Measurements from ENCODE around the gene VASH2.
A peak's percentile ranks its signal among the peaks of the same experiment; 100 is the strongest.

The VASH2 gene

DNA sequence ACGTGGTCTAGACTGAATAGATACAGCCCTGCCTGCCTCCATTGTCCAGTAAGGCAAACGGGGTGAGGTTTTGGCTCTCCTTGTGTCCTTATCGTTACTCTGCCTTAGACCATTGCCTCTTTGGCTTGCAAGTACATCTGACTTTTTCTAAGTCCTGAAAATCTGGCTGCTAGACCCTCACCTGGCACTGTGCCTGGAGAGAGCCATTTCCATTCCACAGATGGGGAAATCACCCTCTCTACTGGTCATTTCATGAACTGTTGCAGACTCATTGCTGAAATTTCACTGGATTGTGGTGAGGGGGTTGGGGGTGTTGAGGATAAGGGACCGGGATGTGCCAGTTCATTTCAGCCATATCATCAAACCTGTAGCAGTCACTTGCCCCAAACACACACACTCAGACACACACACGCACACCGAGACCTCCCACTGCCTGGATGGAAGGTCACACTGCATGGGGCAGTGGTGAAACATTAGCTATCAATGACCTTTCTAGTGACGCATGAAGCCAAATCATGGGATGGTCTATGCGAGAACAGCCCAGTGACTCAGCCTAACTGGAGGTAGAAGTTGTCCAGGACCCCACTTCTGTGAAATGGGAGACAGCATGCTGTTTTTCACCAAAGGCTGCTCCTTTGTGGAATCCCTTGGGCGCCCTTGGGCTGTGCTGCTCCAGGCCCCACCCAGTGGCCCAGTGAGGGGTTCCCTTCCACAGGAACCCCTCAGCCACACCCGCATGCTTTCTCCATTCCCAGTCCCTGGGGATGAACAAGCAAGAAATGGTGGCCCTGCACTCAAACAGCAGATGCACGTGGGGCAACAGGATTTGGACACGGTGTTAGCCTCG is 34.9 kb upstream of the VASH2 start:
- DNase-seq (ENCODE audit: insufficient read length, low spot score): no peak
- TF ChIP-seq POLR2A (IDR thresholded peaks at IDR 0.05; ENCODE audit: low read depth, low read length) (no peak), POLR2AphosphoS5 (IDR thresholded peaks at IDR 0.05; ENCODE audit: low read depth, low read length) (no peak), POU2F2 (IDR thresholded peaks at IDR 0.05; ENCODE audit: low read depth, low read length) (no peak), PAX5 (IDR thresholded peaks at IDR 0.05; ENCODE audit: insufficient read depth, low read length, severe bottlenecking) (no peak), TAF1 (IDR thresholded peaks at IDR 0.05; ENCODE audit: low read depth, low read length) (no peak), SPI1 (IDR thresholded peaks at IDR 0.05; ENCODE audit: low read depth, low read length) (no peak)
- FAIRE-seq: no peak

- TF ChIP-seq POU2F2 (IDR thresholded peaks at IDR 0.05; ENCODE audit: low read depth, low read length) (no peak), TAF1 (IDR thresholded peaks at IDR 0.05; ENCODE audit: low read depth, low read length) (no peak)
- FAIRE-seq (peak; percentile 26), DNase-seq (ENCODE audit: insufficient read length, low spot score) (no peak)
Measured at GRCh38 chr1:212916481-212917133, 33.7 kb upstream of the VASH2 start.

- TF ChIP-seq TAF1 (IDR thresholded peaks at IDR 0.05; ENCODE audit: low read depth, low read length) (no peak), PAX5 (IDR thresholded peaks at IDR 0.05; ENCODE audit: insufficient read depth, low read length, severe bottlenecking) (no peak), POU2F2 (IDR thresholded peaks at IDR 0.05; ENCODE audit: low read depth, low read length) (no peak), SPI1 (IDR thresholded peaks at IDR 0.05; ENCODE audit: low read depth, low read length) (no peak), POLR2AphosphoS5 (IDR thresholded peaks at IDR 0.05; ENCODE audit: low read depth, low read length) (no peak), POLR2A (IDR thresholded peaks at IDR 0.05; ENCODE audit: low read depth, low read length) (no peak)
- FAIRE-seq (no peak), DNase-seq (ENCODE audit: insufficient read length, low spot score) (no peak)
Measured at GRCh38 chr1:212917134-212917485, 33.2 kb upstream of the VASH2 start.

DNA sequence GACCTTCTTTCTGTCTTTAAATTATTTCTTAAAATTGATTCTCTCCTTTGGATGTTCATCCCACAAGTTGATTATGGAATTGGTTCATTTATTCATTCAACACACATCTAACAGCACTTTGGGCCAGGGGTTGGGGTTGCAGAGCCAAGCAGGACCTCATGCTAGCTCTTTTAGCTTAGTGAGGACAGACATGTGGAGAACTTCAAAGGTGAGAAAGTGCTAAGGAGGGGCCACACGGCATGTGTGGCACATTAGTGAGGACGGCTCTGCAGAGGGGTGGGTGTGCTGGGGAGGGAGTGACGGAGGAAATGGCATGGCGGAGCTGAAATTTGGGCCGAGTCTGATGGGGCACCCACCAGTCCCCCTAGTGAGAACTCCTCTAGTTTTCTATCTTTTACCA is 32.5 kb upstream of the VASH2 start:
- DNase-seq (ENCODE audit: insufficient read length, low spot score): no peak
- FAIRE-seq: no peak
- no peak for TF ChIP-seq POLR2A (IDR thresholded peaks at IDR 0.05; ENCODE audit: low read depth, low read length)
- TF ChIP-seq PAX5 (IDR thresholded peaks at IDR 0.05; ENCODE audit: insufficient read depth, low read length, severe bottlenecking): no peak
- TF ChIP-seq POU2F2 (IDR thresholded peaks at IDR 0.05; ENCODE audit: low read depth, low read length): no peak
- TF ChIP-seq POLR2AphosphoS5 (IDR thresholded peaks at IDR 0.05; ENCODE audit: low read depth, low read length): no peak
- TF ChIP-seq TAF1 (IDR thresholded peaks at IDR 0.05; ENCODE audit: low read depth, low read length): no peak
- TF ChIP-seq SPI1 (IDR thresholded peaks at IDR 0.05; ENCODE audit: low read depth, low read length): no peak

DNA sequence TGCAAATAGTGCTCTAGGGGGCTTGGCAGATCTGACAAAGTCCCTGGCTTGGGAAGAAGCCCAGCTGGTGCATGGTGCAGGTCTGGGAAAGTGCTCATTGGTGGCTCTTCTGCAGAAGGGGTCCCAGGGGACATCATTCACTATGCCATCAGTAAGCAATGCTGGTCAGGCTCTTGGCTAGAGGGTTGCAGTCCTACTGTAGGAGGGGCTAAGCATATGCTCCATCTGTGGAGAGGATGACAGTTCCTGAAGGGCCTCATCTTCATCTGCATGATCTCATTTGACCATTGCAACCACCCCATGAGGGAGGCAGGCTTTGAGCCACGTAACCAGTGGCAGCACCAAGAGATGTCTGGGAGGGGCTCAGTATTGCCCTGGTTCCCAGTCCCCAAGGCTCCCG is 31.5 kb upstream of the VASH2 start:
- no peak for FAIRE-seq
- DNase-seq (ENCODE audit: insufficient read length, low spot score): no peak
- TF ChIP-seq PAX5 (IDR thresholded peaks at IDR 0.05; ENCODE audit: insufficient read depth, low read length, severe bottlenecking) (no peak), POLR2AphosphoS5 (IDR thresholded peaks at IDR 0.05; ENCODE audit: low read depth, low read length) (no peak), SPI1 (IDR thresholded peaks at IDR 0.05; ENCODE audit: low read depth, low read length) (no peak), POLR2A (IDR thresholded peaks at IDR 0.05; ENCODE audit: low read depth, low read length) (no peak), POU2F2 (IDR thresholded peaks at IDR 0.05; ENCODE audit: low read depth, low read length) (no peak), TAF1 (IDR thresholded peaks at IDR 0.05; ENCODE audit: low read depth, low read length) (no peak)

- DNase-seq (ENCODE audit: insufficient read length, low spot score) (no peak), FAIRE-seq (no peak)
- no peak for TF ChIP-seq POLR2AphosphoS5 (IDR thresholded peaks at IDR 0.05; ENCODE audit: low read depth, low read length)
- TF ChIP-seq TAF1 (IDR thresholded peaks at IDR 0.05; ENCODE audit: low read depth, low read length): no peak
- no peak for TF ChIP-seq SPI1 (IDR thresholded peaks at IDR 0.05; ENCODE audit: low read depth, low read length)
- TF ChIP-seq PAX5 (IDR thresholded peaks at IDR 0.05; ENCODE audit: insufficient read depth, low read length, severe bottlenecking): no peak
- TF ChIP-seq POLR2A (IDR thresholded peaks at IDR 0.05; ENCODE audit: low read depth, low read length): no peak
- TF ChIP-seq POU2F2 (IDR thresholded peaks at IDR 0.05; ENCODE audit: low read depth, low read length): no peak
Measured at GRCh38 chr1:212920246-212920645, 30.1 kb upstream of the VASH2 start.

- FAIRE-seq (peak; percentile 41), DNase-seq (ENCODE audit: insufficient read length, low spot score) (no peak)
- TF ChIP-seq SPI1 (IDR thresholded peaks at IDR 0.05; ENCODE audit: low read depth, low read length): no peak
- TF ChIP-seq POU2F2 (IDR thresholded peaks at IDR 0.05; ENCODE audit: low read depth, low read length): no peak
- no peak for TF ChIP-seq PAX5 (IDR thresholded peaks at IDR 0.05; ENCODE audit: insufficient read depth, low read length, severe bottlenecking)
- TF ChIP-seq POLR2A (IDR thresholded peaks at IDR 0.05; ENCODE audit: low read depth, low read length): no peak
- no peak for TF ChIP-seq TAF1 (IDR thresholded peaks at IDR 0.05; ENCODE audit: low read depth, low read length)
- TF ChIP-seq POLR2AphosphoS5 (IDR thresholded peaks at IDR 0.05; ENCODE audit: low read depth, low read length): no peak
Measured at GRCh38 chr1:212920896-212921295, 29.4 kb upstream of the VASH2 start.

- FAIRE-seq: no peak
- DNase-seq (ENCODE audit: insufficient read length, low spot score): no peak
- TF ChIP-seq POLR2AphosphoS5 (IDR thresholded peaks at IDR 0.05; ENCODE audit: low read depth, low read length): no peak
- no peak for TF ChIP-seq TAF1 (IDR thresholded peaks at IDR 0.05; ENCODE audit: low read depth, low read length)
- no peak for TF ChIP-seq POU2F2 (IDR thresholded peaks at IDR 0.05; ENCODE audit: low read depth, low read length)
- no peak for TF ChIP-seq POLR2A (IDR thresholded peaks at IDR 0.05; ENCODE audit: low read depth, low read length)
- TF ChIP-seq SPI1 (IDR thresholded peaks at IDR 0.05; ENCODE audit: low read depth, low read length): no peak
- TF ChIP-seq PAX5 (IDR thresholded peaks at IDR 0.05; ENCODE audit: insufficient read depth, low read length, severe bottlenecking): no peak
Measured at GRCh38 chr1:212922016-212922415, 28.3 kb upstream of the VASH2 start.

DNA sequence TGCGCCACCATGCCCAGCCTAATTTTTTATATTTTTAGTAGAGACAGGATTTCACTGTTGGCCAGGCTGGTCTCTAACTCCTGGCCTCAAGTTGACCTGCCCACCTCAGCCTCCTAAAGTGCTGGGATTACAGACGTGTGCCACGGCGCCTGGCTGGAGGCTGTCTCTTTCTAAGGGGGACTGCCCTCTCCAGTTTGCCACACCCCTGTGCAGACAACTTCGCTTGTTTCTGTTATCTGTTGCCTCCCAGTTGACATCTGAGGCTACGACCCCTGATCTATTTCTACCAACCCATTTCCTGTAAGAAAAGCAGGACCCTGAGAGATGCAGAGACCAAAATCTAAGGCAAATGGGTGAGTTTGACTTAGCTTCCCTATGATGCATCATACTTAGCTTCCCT is 24.0 kb upstream of the VASH2 start:
- no peak for TF ChIP-seq PAX5 (IDR thresholded peaks at IDR 0.05; ENCODE audit: insufficient read depth, low read length, severe bottlenecking)
- TF ChIP-seq SPI1 (IDR thresholded peaks at IDR 0.05; ENCODE audit: low read depth, low read length): no peak
- TF ChIP-seq POLR2AphosphoS5 (IDR thresholded peaks at IDR 0.05; ENCODE audit: low read depth, low read length): no peak
- TF ChIP-seq POLR2A (IDR thresholded peaks at IDR 0.05; ENCODE audit: low read depth, low read length): no peak
- no peak for TF ChIP-seq POU2F2 (IDR thresholded peaks at IDR 0.05; ENCODE audit: low read depth, low read length)
- TF ChIP-seq TAF1 (IDR thresholded peaks at IDR 0.05; ENCODE audit: low read depth, low read length): no peak
- DNase-seq (ENCODE audit: insufficient read length, low spot score): no peak
- no peak for FAIRE-seq
